Smooth muscle cell of the umbilical artery (primary cell): ENCODE results near the gene KIRREL3. TPM values are rescaled to one million over a fixed set of nuclear protein-coding genes. Genes with fewer than 3 reads are reported as not detected.

Source experiments
- total RNA-seq: library from RNA; depleted of rRNA; stranded (reverse); fragments of >200 nt; gene quantifications from 2 replicates; pipeline ENCODE4 v1.2.3, GENCODE V29; 2014

KIRREL3 gene
- total RNA-seq: 0.59 and 0.78 TPM in 2 replicates

GRCh38 chr11:127000291-127000968, at the start of gene KIRREL3:
Gene KIRREL3 (minus strand): TSS chr11:127000770.

